HepG2 (cell line): ENCODE data around the gene GADD45B. TPM values are rescaled to one million over a fixed set of nuclear protein-coding genes. Genes with fewer than 3 reads are reported as not detected.

Experiments used
- BCL3 ChIP-seq: sonication (generic); formaldehyde crosslinking; IDR thresholded peaks from 2 replicates; pipeline ENCODE4 v1.5.1; 2020; ENCODE audit warnings: mild to moderate bottlenecking, missing genetic modification reagents, moderate library complexity
- BORCS8-MEF2B ChIP-seq: sonication (generic); formaldehyde crosslinking; IDR thresholded peaks from 2 replicates; pipeline ENCODE4 v1.8.0; 2022; ENCODE audit warnings: mild to moderate bottlenecking, missing genetic modification reagents
- ELK4 ChIP-seq: sonication (generic); formaldehyde crosslinking; IDR thresholded peaks from 2 replicates; pipeline ENCODE4 v1.9.0; 2021; ENCODE audit warnings: missing genetic modification reagents, borderline replicate concordance
- HIVEP1 ChIP-seq: sonication (generic); formaldehyde crosslinking; IDR thresholded peaks from 2 replicates; pipeline ENCODE4 v1.4.0; 2020; ENCODE audit warnings: mild to moderate bottlenecking, missing genetic modification reagents
- HNF4A ChIP-seq: sonication (generic); formaldehyde crosslinking; IDR thresholded peaks from 2 replicates; pipeline ENCODE4 v1.4.0; 2020; ENCODE audit warnings: missing genetic modification reagents
- NR2C2 ChIP-seq: sonication (generic); formaldehyde crosslinking; IDR thresholded peaks from 2 replicates; pipeline ENCODE4 v1.4.0; 2020; ENCODE audit warnings: missing genetic modification reagents, mild to moderate bottlenecking, moderate library complexity, borderline replicate concordance
- SALL2 ChIP-seq: sonication (generic); formaldehyde crosslinking; IDR thresholded peaks from 2 replicates; pipeline ENCODE4 v1.8.1; 2023; ENCODE audit warnings: mild to moderate bottlenecking, missing genetic modification reagents, inconsistent platforms
- SAP130 ChIP-seq: IDR thresholded peaks from 2 replicates; pipeline ENCODE4 v1.6.1; 2016; ENCODE audit warnings: low read depth
- SP5 ChIP-seq: IDR thresholded peaks from 2 replicates; pipeline ENCODE4 v1.6.1; 2016; ENCODE audit warnings: low read depth, borderline replicate concordance
- TAF1 ChIP-seq: sonication (generic); formaldehyde crosslinking; IDR thresholded peaks from 2 replicates; pipeline ENCODE4 v1.4.0; 2020; ENCODE audit warnings: missing genetic modification reagents
- ZBTB38 ChIP-seq: sonication (generic); formaldehyde crosslinking; IDR thresholded peaks from 2 replicates; pipeline ENCODE4 v1.5.1; 2020; ENCODE audit warnings: mild to moderate bottlenecking, missing genetic modification reagents
- ZKSCAN1 ChIP-seq: fragments of 150-350 bp; IDR thresholded peaks from 2 replicates; pipeline ENCODE4 v1.6.1; 2014; ENCODE audit warnings: low read length
- ZKSCAN8 ChIP-seq: IDR thresholded peaks from 2 replicates; pipeline ENCODE4 v1.6.1; 2016; ENCODE audit warnings: borderline replicate concordance, missing genetic modification reagents, missing compliant biosample characterization
- ZNF234 ChIP-seq: sonication (generic); formaldehyde crosslinking; conservative IDR thresholded peaks from 2 replicates; pipeline ENCODE4 v1.5.1; 2020; ENCODE audit warnings: mild to moderate bottlenecking, missing genetic modification reagents
- polyA plus RNA-seq, 8 experiments: library from polyadenylated mRNA; depleted of rRNA in 3 of 8; stranded (reverse) in 7 of 8; unstranded in 1 of 8; fragments of >200 nt; fragmentation: Illumina TruSeq in 4 of 8; extraction: Trizol in 4 of 8; gene quantifications; 2 replicates each; pipeline versions ENCODE4 v1.2.1 to v1.2.3, GENCODE V29; 2011 to 2016; ENCODE audit warnings: low read depth in 4 of 8, missing spikeins in 1 of 8, mixed read lengths in 1 of 8; ENCODE audit not compliant: insufficient read depth in 1 of 8
- total RNA-seq, 5 experiments: library from RNA; depleted of rRNA; stranded (reverse); fragments of >200 nt; fragmentation: Illumina TruSeq; extraction: Trizol; gene quantifications; 2 replicates each; pipeline ENCODE4 v1.2.3, GENCODE V29; 2016; ENCODE audit warnings: low read depth in 1 of 5
- TF ChIP-seq, protein P1 (sequence below): sonication (generic); formaldehyde crosslinking; conservative IDR thresholded peaks from 2 replicates; pipeline ENCODE4 v1.4.0; 2020; ENCODE audit warnings: missing genetic modification reagents
- TF ChIP-seq, protein P2 (sequence below): sonication (generic); formaldehyde crosslinking; IDR thresholded peaks from 2 replicates; pipeline ENCODE4 v1.4.0; 2020; ENCODE audit warnings: missing genetic modification reagents

The GADD45B gene
- total and polyA plus RNA-seq, 2 of the 13 experiments (the other 11 are each of a cell fraction or from before 2014, with no cell fraction given) = 4.6 to 34.1 TPM

DNA sequence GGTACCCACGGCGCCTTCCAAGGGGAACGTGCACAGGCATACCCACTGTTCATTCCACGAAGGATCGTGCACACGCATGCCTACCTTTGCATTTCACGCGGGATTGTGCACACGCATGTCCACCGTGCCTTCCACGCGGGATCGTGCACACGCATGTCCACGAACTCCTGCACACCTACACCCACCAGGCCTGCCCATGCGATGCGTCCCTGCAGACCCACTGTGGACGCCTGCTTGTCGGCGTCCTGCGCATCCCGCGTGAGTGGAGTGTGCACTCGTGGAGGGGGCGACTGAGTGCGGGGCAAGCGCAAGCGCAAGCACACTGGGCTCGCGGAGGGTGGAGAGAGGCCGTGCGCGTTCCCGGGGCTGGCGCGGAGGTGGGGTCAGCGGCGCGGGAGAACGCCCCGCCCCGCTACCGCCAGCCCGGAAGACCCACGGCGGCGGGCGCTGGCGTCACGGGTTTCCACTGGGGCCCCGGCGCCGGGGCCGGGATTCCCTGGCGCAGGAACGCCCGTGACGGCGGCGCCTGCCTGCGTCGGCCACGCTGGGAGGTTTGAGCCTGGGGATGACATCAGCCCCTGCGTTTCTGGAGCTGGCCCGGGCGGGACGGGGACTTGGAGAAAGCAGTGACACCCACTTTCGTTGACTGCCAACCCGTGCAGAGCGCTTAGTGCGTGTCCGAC is 18.7 kb downstream of the GADD45B start (continued):
- TF ChIP-seq, protein P1, sequence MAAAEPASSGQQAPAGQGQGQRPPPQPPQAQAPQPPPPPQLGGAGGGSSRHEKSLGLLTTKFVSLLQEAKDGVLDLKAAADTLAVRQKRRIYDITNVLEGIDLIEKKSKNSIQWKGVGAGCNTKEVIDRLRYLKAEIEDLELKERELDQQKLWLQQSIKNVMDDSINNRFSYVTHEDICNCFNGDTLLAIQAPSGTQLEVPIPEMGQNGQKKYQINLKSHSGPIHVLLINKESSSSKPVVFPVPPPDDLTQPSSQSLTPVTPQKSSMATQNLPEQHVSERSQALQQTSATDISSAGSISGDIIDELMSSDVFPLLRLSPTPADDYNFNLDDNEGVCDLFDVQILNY (CRISPR knock-in tag) = 0 out of 2 replicates have a peak, but pooled peaks have one; percentile 17
- no peak for TF ChIP-seq ZNF234 (CRISPR knock-in tag)
- 0 out of 2 replicates have a peak, but pooled peaks have one; percentile 14 for TF ChIP-seq ZKSCAN1
- TF ChIP-seq SAP130 (CRISPR knock-in tag) = peak; percentile 38
- 0 out of 2 replicates have a peak, but pooled peaks have one; percentile 34 for TF ChIP-seq BORCS8-MEF2B (CRISPR knock-in tag)
- no peak for TF ChIP-seq SP5
- no peak for TF ChIP-seq TAF1 (CRISPR knock-in tag)
- no peak for TF ChIP-seq ELK4 (CRISPR knock-in tag)
- TF ChIP-seq HNF4A (CRISPR knock-in tag) = no peak
- 0 out of 2 replicates have a peak, but pooled peaks have one; percentile 41 for TF ChIP-seq SALL2
- peak; percentile 80 for TF ChIP-seq ZBTB38 (CRISPR knock-in tag)
- no peak for TF ChIP-seq ZKSCAN8 (CRISPR knock-in tag)
- TF ChIP-seq, protein P2, sequence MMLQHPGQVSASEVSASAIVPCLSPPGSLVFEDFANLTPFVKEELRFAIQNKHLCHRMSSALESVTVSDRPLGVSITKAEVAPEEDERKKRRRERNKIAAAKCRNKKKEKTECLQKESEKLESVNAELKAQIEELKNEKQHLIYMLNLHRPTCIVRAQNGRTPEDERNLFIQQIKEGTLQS (CRISPR knock-in tag) = 0 out of 2 replicates have a peak, but pooled peaks have one; percentile 32
- TF ChIP-seq NR2C2 (CRISPR knock-in tag) = no peak
- TF ChIP-seq BCL3 (CRISPR knock-in tag) = peak; percentile 28; the same call in 1 of the 2 replicates
- 0 out of 2 replicates have a peak, but pooled peaks have one; percentile 23 for TF ChIP-seq HIVEP1 (CRISPR knock-in tag)
